H1 (cell line): Measurements from ENCODE around the gene ZNF398. TPM values are rescaled to one million over a fixed set of nuclear protein-coding genes. Genes with fewer than 3 reads are reported as not detected.

Experiments
- CTCF ChIA-PET: fragments of 300-600 bp; sonication (Branson Sonifier 250); formaldehyde crosslinking; loops from one replicate; lab custom pipeline; 2021; ENCODE audit not compliant: partially characterized antibody; lab: Charles Lee
- POLR2A ChIA-PET: fragments of 300-600 bp; sonication (Branson Sonifier 250); formaldehyde crosslinking; loops from one replicate; lab custom pipeline; 2021; ENCODE audit warnings: inconsistent platforms; ENCODE audit not compliant: partially characterized antibody; lab: Charles Lee
- DNase-seq, 2 experiments: peaks; one replicate each; pipeline versions ENCODE4 v3.0.0 to v3.0.0-alpha.2; 2010 to 2022; ENCODE audit warnings: low spot score in 2 of 2, low read depth in 1 of 2, mixed read lengths in 1 of 2
- FAIRE-seq: peaks from 2 replicates; lab custom pipeline; 2011; peaks lifted over from hg19 to GRCh38; lab: Jason Lieb, UNC
- H2AFZ ChIP-seq: 2 replicates; pipeline ENCODE4 v1.8.1; 2012; ENCODE audit warnings: low read length, inconsistent platforms
- H2AK5ac ChIP-seq: 2 replicates; pipeline ENCODE4 v1.6.1; 2013; ENCODE audit warnings: low read depth, low read length
- H2BK120ac ChIP-seq: replicated peaks from 2 replicates; pipeline ENCODE3; 2013; ENCODE audit warnings: low read depth, low read length, inconsistent platforms
- H2BK12ac ChIP-seq: 2 replicates; pipeline ENCODE4 v1.6.1; 2013; ENCODE audit warnings: low read depth, low read length
- H2BK15ac ChIP-seq: 2 replicates; pipeline ENCODE4 v1.6.1; 2013; ENCODE audit warnings: low read length
- H2BK20ac ChIP-seq: 2 replicates; pipeline ENCODE4 v1.6.1; 2013; ENCODE audit warnings: low read length
- H2BK5ac ChIP-seq: 2 replicates; pipeline ENCODE4 v1.6.1; 2013; ENCODE audit warnings: low read depth, low read length
- H3K14ac ChIP-seq: 2 replicates; pipeline ENCODE4 v1.6.1; 2013; ENCODE audit warnings: inconsistent platforms; ENCODE audit not compliant: insufficient read length
- H3K18ac ChIP-seq: 2 replicates; pipeline ENCODE4 v1.6.1; 2013; ENCODE audit warnings: low read length; ENCODE audit errors: extremely low read depth
- H3K23ac ChIP-seq: 2 replicates; pipeline ENCODE4 v1.6.1; 2013; ENCODE audit warnings: inconsistent platforms; ENCODE audit not compliant: insufficient read length
- H3K23me2 ChIP-seq: 2 replicates; pipeline ENCODE4 v1.6.1; 2013; ENCODE audit warnings: low read depth, low read length
- H3K27ac ChIP-seq: 2 replicates; pipeline ENCODE4 v1.6.1; 2011; ENCODE audit warnings: low read depth, low read length, inconsistent platforms
- H3K27me3 ChIP-seq, 4 experiments: replicated peaks in 1 of 4; 1 replicate in 1 of 4; 2 replicates in 3 of 4; pipeline versions ENCODE4 v1.6.1 to v1.8.1; 2011 to 2013; ENCODE audit warnings: low read length in 3 of 4, mild to moderate bottlenecking in 3 of 4, inconsistent platforms in 2 of 4, mixed read lengths in 2 of 4, moderate library complexity in 1 of 4; ENCODE audit not compliant: control insufficient read depth in 3 of 4, insufficient read depth in 3 of 4; ENCODE audit errors: extremely low read depth in 1 of 4
- H3K36me3 ChIP-seq, 4 experiments: 2 replicates each; pipeline versions ENCODE4 v1.6.1 to v1.8.1; 2011 to 2013; ENCODE audit warnings: mild to moderate bottlenecking in 4 of 4, low read length in 3 of 4, moderate library complexity in 2 of 4, control low read depth in 1 of 4, inconsistent platforms in 1 of 4; ENCODE audit not compliant: insufficient read depth in 4 of 4, control insufficient read depth in 2 of 4
- H3K4ac ChIP-seq: replicated peaks from 2 replicates; pipeline ENCODE3; 2013; ENCODE audit warnings: low read length, low read depth, mixed read lengths, inconsistent platforms; ENCODE audit not compliant: insufficient read length
- H3K4me1 ChIP-seq, 4 experiments: replicated peaks in 1 of 4; 1 replicate in 1 of 4; 2 replicates in 3 of 4; pipeline versions ENCODE4 v1.6.1 to v1.8.1; 2011 to 2013; ENCODE audit warnings: low read length in 3 of 4, inconsistent platforms in 2 of 4, mixed read lengths in 1 of 4; ENCODE audit not compliant: insufficient read depth in 4 of 4, control insufficient read depth in 3 of 4
- H3K4me2 ChIP-seq, 2 experiments: 2 replicates each; pipeline versions ENCODE4 v1.6.1 to v1.8.1; 2011 to 2013; ENCODE audit warnings: low read depth in 2 of 2, low read length in 2 of 2, control low read depth in 1 of 2, inconsistent platforms in 1 of 2, mild to moderate bottlenecking in 1 of 2; ENCODE audit not compliant: insufficient read depth in 1 of 2
- H3K4me3 ChIP-seq, 4 experiments: fragments of 200-600, 300-600 bp in 1 of 4; sonication (generic), shearing (Covaris generic), sonication (Bioruptor Twin) in 1 of 4; 2 replicates each; pipeline versions ENCODE4 v1.5.1 to v1.8.1; 2011 to 2016; ENCODE audit warnings: low read length in 4 of 4, low read depth in 3 of 4, control low read depth in 2 of 4, inconsistent platforms in 2 of 4, mild to moderate bottlenecking in 2 of 4, mixed read lengths in 1 of 4, moderate library complexity in 1 of 4; ENCODE audit not compliant: insufficient read depth in 2 of 4; ENCODE audit errors: extremely low read depth in 1 of 4
- H3K56ac ChIP-seq: replicated peaks from 2 replicates; pipeline ENCODE3; 2013; ENCODE audit warnings: low read depth, mild to moderate bottlenecking, mixed read lengths, low read length, inconsistent platforms; ENCODE audit not compliant: insufficient read length
- H3K79me1 ChIP-seq: 2 replicates; pipeline ENCODE4 v1.6.1; 2013; ENCODE audit warnings: low read depth, low read length, control low read depth
- H3K79me2 ChIP-seq, 2 experiments: 2 replicates each; pipeline versions ENCODE4 v1.6.1 to v1.8.1; 2012 to 2013; ENCODE audit warnings: low read length in 2 of 2, mild to moderate bottlenecking in 2 of 2, inconsistent platforms in 1 of 2; ENCODE audit not compliant: insufficient read depth in 2 of 2, control insufficient read depth in 1 of 2
- H3K9ac ChIP-seq, 4 experiments: replicated peaks in 1 of 4; 1 replicate in 1 of 4; 2 replicates in 3 of 4; pipeline versions ENCODE4 v1.6.1 to v1.8.1; 2011 to 2013; ENCODE audit warnings: low read depth in 3 of 4, low read length in 3 of 4, control low read depth in 2 of 4, mild to moderate bottlenecking in 2 of 4, moderate library complexity in 2 of 4, inconsistent platforms in 1 of 4; ENCODE audit errors: extremely low read depth in 1 of 4
- H3K9me3 ChIP-seq, 2 experiments: 2 replicates each; pipeline versions ENCODE4 v1.6.1 to v1.8.1; 2012 to 2013; ENCODE audit warnings: mild to moderate bottlenecking in 2 of 2, moderate library complexity in 2 of 2, control low read depth in 1 of 2, inconsistent platforms in 1 of 2, low read depth in 1 of 2, low read length in 1 of 2, mixed read lengths in 1 of 2; ENCODE audit not compliant: insufficient read depth in 2 of 2
- H4K20me1 ChIP-seq, 2 experiments: replicated peaks in 1 of 2; 2 replicates each; pipeline versions ENCODE3 to v1.8.1; 2011 to 2013; ENCODE audit warnings: inconsistent platforms in 2 of 2, low read length in 2 of 2, mild to moderate bottlenecking in 1 of 2; ENCODE audit not compliant: insufficient read depth in 2 of 2, control insufficient read depth in 1 of 2
- H4K5ac ChIP-seq: 2 replicates; pipeline ENCODE4 v1.6.1; 2013; ENCODE audit warnings: low read length, low read depth, mixed read lengths, inconsistent platforms; ENCODE audit not compliant: insufficient read length
- H4K8ac ChIP-seq: 2 replicates; pipeline ENCODE4 v1.8.0; 2013; ENCODE audit warnings: mild to moderate bottlenecking, moderate library complexity, low read length, inconsistent platforms; ENCODE audit not compliant: insufficient read depth; ENCODE audit errors: extremely low read depth
- H4K91ac ChIP-seq: replicated peaks from 2 replicates; pipeline ENCODE3; 2013; ENCODE audit warnings: low read length, mixed read lengths, inconsistent platforms; ENCODE audit not compliant: insufficient read length
- CBX8 ChIP-seq: fragments of 300-800, 300-1000 bp; sonication (generic); IDR thresholded peaks from 2 replicates; pipeline ENCODE4 v1.7.1; 2016; ENCODE audit warnings: low read depth, low read length, borderline replicate concordance
- CTBP2 ChIP-seq: IDR thresholded peaks from 2 replicates; pipeline ENCODE4 v1.7.0; 2011; ENCODE audit warnings: borderline replicate concordance, mild to moderate bottlenecking, moderate library complexity, mixed read lengths, low read length; ENCODE audit not compliant: insufficient read depth, insufficient read length
- KDM1A ChIP-seq: fragments of 200-600, 300-600 bp; sonication (generic); IDR thresholded peaks from 2 replicates; pipeline ENCODE4 v1.7.1; 2016; ENCODE audit warnings: mild to moderate bottlenecking, low read length, borderline replicate concordance
- KDM5A ChIP-seq: fragments of 200-600 bp; IDR thresholded peaks from 2 replicates; pipeline ENCODE4 v1.7.1; 2012; ENCODE audit warnings: mild to moderate bottlenecking, low read length, inconsistent platforms, mixed read lengths
- WGBS, 2 experiments: shearing (Covaris generic) in 1 of 2; methylation state at CpG; one replicate each; pipeline versions ENCODE4 v1.1.6 to v1.1.7; 2013 to 2015; ENCODE audit warnings: low lambda C conversion rate in 2 of 2, mixed read lengths in 2 of 2, inconsistent platforms in 1 of 2, low coverage in 1 of 2, missing lambda C conversion rate in 1 of 2; ENCODE audit not compliant: insufficient replicate concordance in 2 of 2, insufficient coverage in 1 of 2, insufficient read length in 1 of 2; ENCODE audit errors: extremely low coverage in 1 of 2, missing lambda C conversion rate in 1 of 2; 5-methylcytosine and 5-hydroxymethylcytosine counted together
- polyA plus RNA-seq, 7 experiments: library from polyadenylated mRNA; depleted of rRNA in 3 of 7; stranded (reverse) in 5 of 7; unstranded in 2 of 7; fragments of >200 nt in 5 of 7; fragments of 200-250 nt in 2 of 7; gene quantifications; 1 replicate in 5 of 7; 2 replicates in 1 of 7; 4 replicates in 1 of 7; pipeline versions ENCODE4 v1.2.1 to v1.2.3, GENCODE V29; 2011 to 2013; ENCODE audit warnings: missing spikeins in 2 of 7, mixed read lengths in 2 of 7
- total RNA-seq: library from RNA; stranded (reverse); fragmentation: NEBNext Ultra II Directional; extraction: Animal tissue kit (Norgen Biotek cat#: 25700); gene quantifications from 2 replicates; pipeline ENCODE4 v1.2.1, GENCODE V29; 2021

The ZNF398 gene
- total and polyA plus RNA-seq, 2 of the 8 experiments (the other 6 are each of a cell fraction or from before 2014, with no cell fraction given): 52.7 to 63.5 TPM

DNA sequence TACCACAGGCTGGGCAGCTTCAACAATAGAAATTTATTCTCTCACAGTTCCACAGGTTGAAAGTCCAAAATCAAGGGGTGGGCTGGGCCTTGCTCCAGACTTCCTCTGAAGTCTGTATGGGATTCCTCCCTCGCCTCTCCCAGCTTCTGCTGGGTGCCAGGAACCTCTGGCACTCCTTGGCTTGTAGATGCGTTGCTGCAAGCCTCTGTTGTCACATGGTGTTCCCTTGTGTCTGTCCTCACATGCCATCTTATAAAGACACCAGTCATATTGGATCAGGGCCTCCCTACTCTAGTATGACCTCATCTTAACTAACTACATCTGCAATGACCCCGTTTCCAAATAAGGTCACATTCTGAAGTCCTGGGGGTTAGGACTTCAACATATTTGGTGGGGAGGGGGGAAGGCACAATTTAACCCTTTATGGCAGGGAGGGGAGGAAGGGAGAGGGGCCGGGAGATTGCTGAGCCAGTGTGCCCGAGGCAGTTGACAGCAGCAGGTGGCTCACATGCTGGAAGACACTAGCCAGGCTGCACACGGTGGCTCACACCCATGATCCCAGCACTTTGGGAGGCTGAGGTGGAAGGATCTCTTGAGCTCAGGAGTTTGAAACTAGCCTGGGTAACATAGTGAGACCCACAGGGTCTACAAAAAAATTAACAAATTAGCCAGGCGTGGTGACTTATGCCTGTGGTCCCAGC, 66.9 kb downstream of the ZNF398 start:
- TF ChIP-seq CBX8 (no peak), CTBP2 (no peak), KDM5A (no peak), KDM1A (no peak)
- TF ChIP-seq, all 59 proteins: peak for 0
- POLR2A ChIA-PET: interaction anchor here (0.6 to 2.1 kb wide), 9 partner anchors 9 to 31 kb away, joined by 3 to 9 read pairs (median 4); partner anchors contain the start of gene ZNF282
- H3K23ac ChIP-seq: no peak overlapping the region
- no peaks in the 10 kb centered on the region; the same call in 1 of the 2 replicates for H3K79me1 ChIP-seq
- H3K4me1 ChIP-seq: no peaks in the 10 kb centered on the region
- no peak for FAIRE-seq
- DNase-seq: no peak
- no peak overlapping the region for H3K14ac ChIP-seq
- H3K18ac ChIP-seq: no peak overlapping the region
- H4K8ac ChIP-seq: no peak overlapping the region
- no peaks in the 10 kb centered on the region for H3K23me2 ChIP-seq
- CTCF ChIA-PET: interaction anchor here (0.5 to 1.9 kb wide), 4 partner anchors 18 to 209 kb away, joined by 3 to 8 read pairs (median 4); partner anchors contain the start of gene ZNF282
- no peak overlapping the region for H3K27ac ChIP-seq
- no peak overlapping the region for H2AK5ac ChIP-seq
- no peak overlapping the region for H3K4ac ChIP-seq
- no peak overlapping the region for H3K4me2 ChIP-seq
- 88% methylated on average over 7 of the region's 7 CpGs; no CpG with 5 or more reads in 1 of the 2 experiments for WGBS, 2 experiments
- H2AFZ ChIP-seq: no peak overlapping the region
- no peak overlapping the region for H2BK20ac ChIP-seq
- H4K91ac ChIP-seq: no peak overlapping the region
- no peak overlapping the region for H3K9ac ChIP-seq
- H3K9me3 ChIP-seq: no peaks in the 10 kb centered on the region
- H3K56ac ChIP-seq: no peak overlapping the region
- no peak overlapping the region for H2BK120ac ChIP-seq
- H3K79me2 ChIP-seq: no peaks in the 10 kb centered on the region
- H4K20me1 ChIP-seq: no peaks in the 10 kb centered on the region
- H3K4me3 ChIP-seq: no peak overlapping the region
- no peak overlapping the region for H4K5ac ChIP-seq
- no peak overlapping the region for H2BK15ac ChIP-seq
- H2BK12ac ChIP-seq: no peak overlapping the region
- H3K36me3 ChIP-seq: peaks cover 30 to 87% (median 61%) of the 10 kb centered on the region in 4 experiments
- no peaks in the 10 kb centered on the region for H3K27me3 ChIP-seq
- no peak overlapping the region for H2BK5ac ChIP-seq
